Measurements from ENCODE around the gene ASIC3. TPM values are rescaled to one million over a fixed set of nuclear protein-coding genes. Genes with fewer than 3 reads are reported as not detected.

ASIC3 gene
- total RNA-seq, 4 donors from 2014 or later: 1.3 to 2.9 (median 2.1) TPM

GRCh38 chr7:151071032-151071866 lies 22.9 kb downstream of the ASIC3 start:
- no peak for TF ChIP-seq POLR2AphosphoS5 (IDR thresholded peaks at IDR 0.05)
- TF ChIP-seq POLR2A (IDR thresholded peaks at IDR 0.05; ENCODE audit: low read depth): no peak
- no peak for TF ChIP-seq EP300 (IDR thresholded peaks at IDR 0.05)
- TF ChIP-seq, protein P1, sequence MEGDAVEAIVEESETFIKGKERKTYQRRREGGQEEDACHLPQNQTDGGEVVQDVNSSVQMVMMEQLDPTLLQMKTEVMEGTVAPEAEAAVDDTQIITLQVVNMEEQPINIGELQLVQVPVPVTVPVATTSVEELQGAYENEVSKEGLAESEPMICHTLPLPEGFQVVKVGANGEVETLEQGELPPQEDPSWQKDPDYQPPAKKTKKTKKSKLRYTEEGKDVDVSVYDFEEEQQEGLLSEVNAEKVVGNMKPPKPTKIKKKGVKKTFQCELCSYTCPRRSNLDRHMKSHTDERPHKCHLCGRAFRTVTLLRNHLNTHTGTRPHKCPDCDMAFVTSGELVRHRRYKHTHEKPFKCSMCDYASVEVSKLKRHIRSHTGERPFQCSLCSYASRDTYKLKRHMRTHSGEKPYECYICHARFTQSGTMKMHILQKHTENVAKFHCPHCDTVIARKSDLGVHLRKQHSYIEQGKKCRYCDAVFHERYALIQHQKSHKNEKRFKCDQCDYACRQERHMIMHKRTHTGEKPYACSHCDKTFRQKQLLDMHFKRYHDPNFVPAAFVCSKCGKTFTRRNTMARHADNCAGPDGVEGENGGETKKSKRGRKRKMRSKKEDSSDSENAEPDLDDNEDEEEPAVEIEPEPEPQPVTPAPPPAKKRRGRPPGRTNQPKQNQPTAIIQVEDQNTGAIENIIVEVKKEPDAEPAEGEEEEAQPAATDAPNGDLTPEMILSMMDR (IDR thresholded peaks at IDR 0.05): no peak
- H3K4me3 ChIP-seq: no peak overlapping the region
- peaks cover 91 to 100% (median 100%) of the 10 kb centered on the region in 4 donors for H3K36me3 ChIP-seq
- H3K9me3 ChIP-seq: no peaks in the 10 kb centered on the region
- intact Hi-C loops (cut with DNase I): no loop called here
- WGBS: 89% methylated on average over 36 of the region's 39 CpGs
- no peak overlapping the region for H3K27ac ChIP-seq (replicated peaks in 1 of 4)
- H3K27me3 ChIP-seq: no peaks in the 10 kb centered on the region
- H3K4me1 ChIP-seq: no peaks in the 10 kb centered on the region
- DNase-seq (ENCODE audit: extremely low spot score): no peak

DNA sequence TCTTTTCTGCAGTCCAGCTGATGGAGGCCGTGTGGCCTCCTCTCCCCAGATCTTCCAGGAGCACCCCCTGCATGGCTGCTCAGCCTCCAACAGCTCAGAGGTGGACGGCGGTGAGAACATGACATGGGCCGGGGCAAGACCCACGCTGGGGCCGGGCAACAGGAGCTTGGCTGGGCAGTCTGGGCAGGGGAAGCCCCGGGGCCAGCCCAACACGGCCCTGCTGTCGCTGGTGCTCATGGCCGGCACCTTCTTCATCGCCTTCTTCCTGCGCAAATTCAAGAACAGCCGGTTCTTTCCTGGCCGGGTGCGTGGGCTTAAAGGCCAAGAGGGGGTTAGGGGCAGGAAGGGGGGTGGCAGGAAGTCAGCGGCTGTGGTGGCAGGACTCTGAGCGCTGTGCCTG lies 25.7 kb downstream of the ASIC3 start:
- WGBS: 90% methylated on average over 17 of the region's 17 CpGs

DNA sequence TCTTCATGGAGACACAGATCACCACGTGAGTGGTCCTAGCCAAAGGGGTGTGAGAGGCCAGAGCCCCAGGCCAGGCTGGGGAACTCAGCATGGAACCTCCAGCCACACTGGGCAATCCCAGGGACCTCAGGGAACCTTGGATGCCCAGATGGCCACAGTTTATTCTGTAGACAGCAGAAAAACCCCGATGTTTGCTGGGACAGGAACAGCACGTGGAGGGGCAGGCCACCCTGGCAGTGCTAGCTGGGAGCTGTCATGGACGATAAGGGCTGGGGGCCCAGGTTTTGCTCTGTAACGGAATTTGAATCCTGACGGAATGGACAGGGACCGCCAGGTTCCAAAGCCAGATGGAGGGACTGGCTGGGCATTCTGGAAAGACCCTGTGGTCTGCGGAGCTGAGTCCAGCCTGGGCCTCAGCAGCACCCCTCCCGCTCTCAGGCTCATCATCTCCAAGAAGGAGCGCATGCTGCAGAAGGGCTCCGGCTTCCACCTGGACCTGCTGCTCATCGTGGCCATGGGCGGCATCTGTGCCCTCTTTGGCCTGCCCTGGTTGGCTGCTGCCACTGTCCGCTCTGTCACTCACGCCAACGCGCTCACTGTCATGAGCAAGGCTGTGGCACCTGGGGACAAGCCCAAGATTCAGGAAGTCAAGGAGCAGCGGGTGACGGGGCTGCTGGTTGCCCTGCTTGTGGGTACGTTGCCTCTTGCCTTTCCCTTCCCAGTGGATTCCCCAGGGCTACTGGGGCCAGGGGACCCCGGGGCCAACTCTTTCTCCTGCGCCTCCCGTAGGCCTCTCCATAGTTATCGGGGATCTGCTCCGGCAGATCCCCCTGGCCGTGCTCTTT lies 26.7 kb downstream of the ASIC3 start:
- Histone ChIP-seq H3K4me3 (no peak overlapping the region), H3K9me3 (no peaks in the 10 kb centered on the region), H3K4me1 (peaks cover 23 to 34% (median 29%) of the 10 kb centered on the region in 4 donors), H3K27ac (replicated peaks in 1 of 4) (no peak overlapping the region), H3K27me3 (no peaks in the 10 kb centered on the region), H3K36me3 (peaks cover 62 to 80% (median 73%) of the 10 kb centered on the region in 4 donors)
- TF ChIP-seq POLR2A (IDR thresholded peaks at IDR 0.05; ENCODE audit: low read depth) (no peak), POLR2AphosphoS5 (IDR thresholded peaks at IDR 0.05) (no peak), EP300 (IDR thresholded peaks at IDR 0.05) (no peak)
- TF ChIP-seq, protein P1 (IDR thresholded peaks at IDR 0.05): no peak
- no peak for DNase-seq (ENCODE audit: extremely low spot score)
- intact Hi-C loops (cut with DNase I): no loop called here
- WGBS: 89% methylated on average over 24 of the region's 26 CpGs

More for the DNA sequence above, 25.7 kb downstream of the ASIC3 start:
- Histone ChIP-seq H3K9me3 (no peaks in the 10 kb centered on the region), H3K4me3 (no peak overlapping the region), H3K27me3 (no peaks in the 10 kb centered on the region), H3K4me1 (peaks cover 13 to 24% (median 18%) of the 10 kb centered on the region in 4 donors), H3K27ac (replicated peaks in 1 of 4) (no peak overlapping the region), H3K36me3 (peaks cover 66 to 90% (median 83%) of the 10 kb centered on the region in 4 donors)
- intact Hi-C loops (cut with DNase I): no loop called here
- DNase-seq (ENCODE audit: extremely low spot score): no peak
- no peak for TF ChIP-seq POLR2AphosphoS5 (IDR thresholded peaks at IDR 0.05)
- TF ChIP-seq EP300 (IDR thresholded peaks at IDR 0.05): no peak
- TF ChIP-seq POLR2A (IDR thresholded peaks at IDR 0.05; ENCODE audit: low read depth): no peak
- TF ChIP-seq, protein P1 (IDR thresholded peaks at IDR 0.05): no peak

DNA sequence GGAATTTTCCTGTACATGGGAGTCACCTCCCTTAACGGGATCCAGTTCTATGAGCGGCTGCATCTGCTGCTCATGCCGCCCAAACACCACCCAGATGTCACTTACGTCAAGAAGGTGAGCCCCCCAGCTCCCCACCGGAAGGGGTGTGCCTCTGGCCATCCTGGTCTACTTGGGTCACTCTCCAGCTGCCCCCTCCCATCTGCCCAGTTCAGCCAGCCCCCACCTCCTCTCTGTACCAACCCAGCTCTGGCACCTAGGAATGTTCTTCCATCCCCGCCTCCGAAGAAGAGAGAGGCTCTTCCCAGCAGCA lies 27.3 kb downstream of the ASIC3 start:
- H3K9me3 ChIP-seq: no peaks in the 10 kb centered on the region
- H3K36me3 ChIP-seq: peaks cover 57 to 74% (median 67%) of the 10 kb centered on the region in 4 donors
- no peak overlapping the region for H3K27ac ChIP-seq (replicated peaks in 1 of 4)
- peaks cover 25 to 35% (median 31%) of the 10 kb centered on the region in 4 donors for H3K4me1 ChIP-seq
- 84% methylated on average over 6 of the region's 7 CpGs for WGBS
- DNase-seq (ENCODE audit: extremely low spot score): no peak
- no peak for TF ChIP-seq EP300 (IDR thresholded peaks at IDR 0.05)
- no peak for TF ChIP-seq POLR2AphosphoS5 (IDR thresholded peaks at IDR 0.05)
- TF ChIP-seq POLR2A (IDR thresholded peaks at IDR 0.05; ENCODE audit: low read depth): no peak
- TF ChIP-seq, protein P1 (IDR thresholded peaks at IDR 0.05): no peak
- no peaks in the 10 kb centered on the region for H3K27me3 ChIP-seq
- intact Hi-C loops (cut with DNase I): no loop called here
- H3K4me3 ChIP-seq: no peak overlapping the region

All from esophagus muscularis mucosa (tissue), 4 donors.